SKM-1 (cell line): Measurements from ENCODE around the gene SLC2A4.

Experiments
- DNase-seq: peaks from one replicate; lab custom pipeline; 2025; ENCODE audit not compliant: unreplicated experiment; lab: John Stamatoyannopoulos, UW

The SLC2A4 gene

GRCh38 chr17:7263801-7264078, 17.8 kb upstream of the SLC2A4 start:
- no peak for DNase-seq

GRCh38 chr17:7266784-7267183, 14.7 kb upstream of the SLC2A4 start:
- no peak for DNase-seq

DNA sequence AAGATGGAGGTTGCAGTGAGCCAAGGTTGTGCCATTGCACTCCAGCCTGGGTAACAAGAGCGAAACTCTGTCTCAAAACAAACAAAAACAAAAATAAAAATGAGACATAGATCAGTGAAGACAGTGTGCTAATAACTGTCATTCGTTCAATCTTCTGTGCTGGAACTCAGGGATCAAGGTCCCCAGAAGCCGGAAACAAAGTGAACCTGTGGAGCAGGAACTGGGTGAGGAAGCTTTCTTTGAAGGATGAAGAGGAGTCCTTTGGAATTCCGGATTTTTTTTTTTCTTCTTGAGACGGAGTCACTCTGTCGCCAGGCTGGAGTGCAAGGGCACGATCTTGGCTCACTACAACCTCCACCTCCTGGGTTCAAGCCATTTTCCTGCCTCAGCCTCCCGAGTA, 2.1 kb upstream of the SLC2A4 start:
- no peak for DNase-seq

DNA sequence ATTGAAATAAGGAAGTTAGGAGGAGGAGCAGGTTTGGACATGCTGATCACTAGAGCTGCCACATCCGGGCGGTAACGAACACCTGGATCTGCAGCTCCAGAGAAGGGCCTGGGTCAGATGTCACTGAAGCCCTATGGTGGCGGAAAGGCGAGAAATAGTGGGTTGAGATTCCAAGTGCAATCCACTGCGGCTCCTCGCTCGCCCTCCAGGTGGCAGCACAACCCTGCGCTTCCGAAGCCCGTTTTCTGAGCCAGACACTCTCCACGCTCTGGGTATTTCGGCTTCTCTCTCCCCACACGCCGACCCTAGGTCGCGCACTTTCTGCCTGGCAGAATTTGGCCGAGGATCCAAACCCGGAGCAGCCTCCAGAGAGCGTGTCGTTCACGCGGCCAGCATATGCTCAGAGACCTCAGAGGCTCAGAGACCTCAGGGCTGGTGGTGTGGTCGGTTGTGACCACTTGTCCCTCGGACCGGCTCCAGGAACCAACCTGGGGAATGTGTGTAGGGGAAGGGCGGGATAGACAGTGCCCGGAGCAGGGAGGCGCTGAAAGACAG, 922 bp upstream of the SLC2A4 start:
- peak; percentile 54 for DNase-seq

DNA sequence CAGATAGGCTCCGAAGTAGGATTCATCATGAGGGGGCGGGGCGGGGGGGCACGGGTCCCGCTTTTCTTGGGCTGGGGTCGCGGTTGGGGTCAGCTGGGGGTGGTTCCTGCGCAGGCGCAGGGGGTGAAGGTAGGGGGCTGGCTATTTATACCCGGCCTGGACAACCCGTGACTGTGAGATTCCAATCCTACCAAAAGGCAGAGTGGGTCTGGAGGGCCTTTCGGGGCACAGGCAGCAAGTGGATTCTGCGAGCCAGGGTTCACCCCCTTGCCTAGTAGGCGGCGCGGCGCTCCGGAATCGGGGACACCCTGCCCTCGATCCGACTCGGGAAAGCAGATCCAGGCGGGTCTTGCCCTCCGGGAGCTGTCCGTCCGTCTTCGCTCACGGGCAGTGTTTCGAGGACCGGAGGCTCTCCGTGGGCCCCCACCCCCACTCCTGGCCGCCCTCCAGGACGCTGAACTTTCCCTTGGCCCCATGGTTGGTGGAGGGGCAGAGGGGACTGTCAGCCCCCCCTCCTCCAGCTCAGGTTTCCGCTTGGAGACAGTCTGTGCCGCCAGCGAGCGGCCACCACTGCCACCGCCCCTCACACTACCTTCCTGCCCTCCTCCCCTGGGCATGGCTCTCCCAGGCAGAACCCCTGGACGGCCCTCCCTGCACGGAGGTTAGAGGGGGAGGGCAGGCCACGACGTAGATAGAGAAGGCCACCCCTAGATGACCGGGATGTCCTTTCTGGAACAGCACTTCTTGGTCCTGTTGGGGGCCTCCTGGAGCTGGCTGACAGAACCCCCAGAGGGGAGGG, 634 bp downstream of the SLC2A4 start:
- no peak for DNase-seq

- no peak for DNase-seq
Observed at GRCh38 chr17:7282752-7283321, 1.3 kb downstream of the SLC2A4 start.

DNA sequence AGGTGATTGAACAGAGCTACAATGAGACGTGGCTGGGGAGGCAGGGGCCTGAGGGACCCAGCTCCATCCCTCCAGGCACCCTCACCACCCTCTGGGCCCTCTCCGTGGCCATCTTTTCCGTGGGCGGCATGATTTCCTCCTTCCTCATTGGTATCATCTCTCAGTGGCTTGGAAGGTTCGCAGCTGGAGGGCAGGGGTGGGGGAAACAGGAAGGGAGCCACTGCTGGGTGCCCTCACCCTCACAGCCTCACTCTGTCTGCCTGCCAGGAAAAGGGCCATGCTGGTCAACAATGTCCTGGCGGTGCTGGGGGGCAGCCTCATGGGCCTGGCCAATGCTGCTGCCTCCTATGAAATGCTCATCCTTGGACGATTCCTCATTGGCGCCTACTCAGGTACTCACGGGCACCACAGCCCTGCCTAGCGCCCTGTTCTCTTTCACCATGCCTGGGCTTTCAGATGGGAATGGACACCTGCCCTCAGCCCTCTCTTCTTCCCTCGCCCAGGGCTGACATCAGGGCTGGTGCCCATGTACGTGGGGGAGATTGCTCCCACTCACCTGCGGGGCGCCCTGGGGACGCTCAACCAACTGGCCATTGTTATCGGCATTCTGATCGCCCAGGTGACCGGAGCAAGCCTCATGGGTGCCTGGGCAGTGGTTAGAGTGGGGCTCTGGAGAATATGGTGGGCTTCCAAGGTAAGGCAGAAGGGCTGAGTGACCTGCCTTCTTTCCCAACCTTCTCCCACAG, 2.1 kb downstream of the SLC2A4 start:
- no peak for DNase-seq

DNA sequence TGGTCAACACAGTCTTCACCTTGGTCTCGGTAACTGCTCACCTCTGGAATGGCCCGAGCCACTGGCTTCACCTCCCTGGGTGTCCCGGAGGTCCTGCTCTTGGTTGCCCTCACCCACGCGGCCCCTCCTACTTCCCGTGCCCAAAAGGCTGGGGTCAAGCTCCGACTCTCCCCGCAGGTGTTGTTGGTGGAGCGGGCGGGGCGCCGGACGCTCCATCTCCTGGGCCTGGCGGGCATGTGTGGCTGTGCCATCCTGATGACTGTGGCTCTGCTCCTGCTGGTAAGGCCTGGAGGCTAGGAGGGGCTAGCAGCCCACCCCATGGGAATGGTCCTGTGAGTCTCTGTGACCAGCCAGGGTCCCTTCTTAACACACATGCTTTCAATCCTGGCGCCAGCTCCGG, 3.4 kb downstream of the SLC2A4 start:
- no peak for DNase-seq

- DNase-seq: no peak
Observed at GRCh38 chr17:7285679-7286078, 4.2 kb downstream of the SLC2A4 start.

DNA sequence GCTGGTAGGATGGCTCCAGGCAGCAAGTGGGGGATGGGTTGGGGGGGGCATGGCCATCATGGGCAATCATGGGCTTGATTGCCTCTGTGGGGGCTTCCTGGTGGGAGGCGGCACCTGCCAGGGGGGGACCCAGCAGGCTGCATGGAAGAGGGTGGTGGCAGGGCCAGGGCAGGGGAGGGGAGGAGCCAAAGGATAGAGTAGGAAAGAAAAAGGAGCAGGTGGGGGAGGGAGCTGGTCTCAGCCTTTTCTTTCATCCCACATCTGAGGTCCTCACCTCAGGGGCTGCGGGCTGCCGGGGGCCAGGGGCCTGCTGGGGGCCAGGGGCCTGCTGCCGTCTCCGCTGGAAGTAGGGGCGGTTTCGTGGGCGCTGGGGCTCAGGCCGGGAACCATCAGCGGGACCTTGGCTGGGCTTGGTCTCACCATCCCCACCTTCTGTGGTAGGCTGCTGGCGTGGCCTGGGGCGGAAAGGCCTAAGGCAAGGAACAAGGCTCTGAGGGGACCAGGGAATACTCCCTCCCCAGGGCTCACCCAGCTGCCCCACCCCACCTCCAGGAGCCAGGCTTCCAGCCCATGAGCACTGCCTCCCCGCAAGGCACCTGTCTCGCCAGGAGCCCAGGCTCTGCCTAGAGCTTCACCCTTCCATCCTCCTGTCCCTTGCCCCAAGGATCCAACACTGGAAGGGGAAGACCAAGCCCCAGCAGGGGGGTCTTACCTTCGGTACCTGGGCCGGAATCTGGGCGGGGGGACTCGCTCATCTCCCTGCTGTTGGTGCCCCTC, 7.9 kb downstream of the SLC2A4 start:
- no peak for DNase-seq

DNA sequence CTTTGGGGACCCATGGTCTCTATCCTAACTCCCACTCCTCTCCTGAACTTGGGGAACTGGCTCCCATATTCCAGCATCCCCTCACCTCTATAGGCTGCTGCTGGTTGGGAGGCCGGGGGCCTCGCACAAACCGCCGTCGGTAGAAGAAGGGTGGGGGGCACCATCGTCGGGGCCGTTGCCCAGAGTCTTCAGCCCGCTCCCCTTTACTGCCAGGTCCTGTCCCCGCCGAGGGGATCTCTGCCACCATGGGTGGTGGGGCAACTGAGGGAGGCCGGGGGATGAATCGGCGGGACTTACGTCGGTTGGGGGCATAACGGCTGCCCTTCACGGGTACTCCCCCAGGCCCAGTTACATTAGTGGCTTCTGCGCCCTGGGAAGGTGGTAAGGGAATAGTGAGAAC, 8.6 kb downstream of the SLC2A4 start:
- no peak for DNase-seq

DNA sequence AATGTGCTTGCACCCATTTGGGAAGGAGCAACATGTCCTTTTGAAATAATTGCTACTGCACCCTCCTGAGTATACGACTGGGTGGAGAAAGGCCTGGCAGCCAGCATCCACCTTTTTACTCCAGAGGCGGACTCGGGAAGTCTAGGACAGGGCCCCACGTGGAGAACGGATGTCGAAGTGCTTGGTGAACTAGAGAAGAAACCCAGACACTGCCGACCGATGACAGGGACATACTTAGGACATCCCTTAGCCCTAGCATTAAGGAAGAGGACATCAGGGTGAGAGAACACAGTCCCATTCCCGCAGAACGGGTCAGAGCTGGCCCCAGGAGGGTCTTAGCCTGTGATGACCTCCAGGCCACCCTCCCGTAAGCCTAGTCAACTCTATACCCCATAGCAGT, 9.2 kb downstream of the SLC2A4 start:
- no peak for DNase-seq

DNA sequence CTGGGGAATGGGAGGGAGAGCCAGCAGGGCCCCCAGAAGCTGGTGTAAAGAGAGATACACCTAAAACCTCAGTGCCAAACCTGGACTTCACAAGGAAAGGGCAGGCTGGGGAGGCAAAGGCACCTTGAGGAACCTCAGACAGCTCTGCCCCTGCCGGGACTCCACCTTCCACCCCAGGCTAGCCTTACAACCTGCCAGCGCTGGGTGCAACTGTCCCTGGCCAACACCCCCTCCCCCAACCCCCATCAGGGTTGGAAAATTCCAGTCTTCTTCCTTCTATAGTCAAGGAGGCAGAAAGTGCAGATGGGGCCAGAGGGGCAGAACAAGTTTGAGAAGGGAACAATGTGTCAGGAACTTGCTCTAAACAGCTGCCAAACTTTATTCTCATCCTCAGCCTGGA, 10.7 kb downstream of the SLC2A4 start:
- no peak for DNase-seq

GRCh38 chr17:7292729-7293128, 11.2 kb downstream of the SLC2A4 start:
- no peak for DNase-seq

DNA sequence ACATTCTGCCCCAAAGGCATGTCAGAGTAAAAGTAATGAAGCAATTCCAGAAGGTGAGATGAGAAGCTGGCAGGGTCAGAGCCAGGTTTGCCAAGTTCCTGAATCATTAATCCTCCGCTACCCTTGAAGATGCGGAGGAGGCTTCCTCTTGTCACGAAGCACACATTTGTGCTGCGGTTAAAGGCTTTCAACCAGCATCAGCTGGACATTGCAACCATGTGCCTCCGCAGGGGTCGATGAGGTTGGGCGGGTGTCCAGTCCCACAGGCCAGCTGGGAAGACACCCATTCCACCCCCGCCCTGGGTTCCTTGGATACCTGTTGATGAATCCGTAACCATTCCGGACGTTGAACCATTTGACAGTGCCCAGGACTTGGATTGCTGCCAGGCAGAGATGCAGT, 11.6 kb downstream of the SLC2A4 start:
- no peak for DNase-seq

GRCh38 chr17:7293816-7294613, 12.5 kb downstream of the SLC2A4 start:
- no peak for DNase-seq

DNA sequence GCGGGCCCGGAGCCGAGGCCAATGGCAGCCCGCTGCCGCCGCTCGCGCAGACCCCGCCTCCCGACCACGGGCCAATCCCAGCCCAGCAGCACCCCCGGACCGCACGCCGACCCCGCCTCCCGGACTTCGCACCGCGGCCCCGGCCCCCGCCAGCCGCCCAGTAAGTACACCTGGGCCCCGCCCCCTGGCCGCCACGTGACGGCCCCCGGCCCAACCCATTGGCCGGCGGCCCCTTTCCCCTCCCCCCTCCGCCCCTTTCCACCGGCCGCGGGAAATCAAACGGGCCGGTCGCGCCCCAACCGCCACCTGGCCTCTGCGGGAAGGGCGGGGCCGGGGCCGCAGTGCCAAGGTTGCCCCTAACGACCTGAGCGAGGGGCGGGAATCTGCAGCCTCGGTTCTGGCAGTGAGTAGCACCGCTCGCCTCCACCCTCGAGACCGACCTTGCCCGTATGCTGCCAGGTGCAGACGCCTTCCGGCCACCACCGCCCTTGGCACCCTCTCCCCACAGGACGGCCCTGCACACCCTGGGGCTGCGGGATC, 13.2 kb downstream of the SLC2A4 start, which contains the start of gene YBX2:
YBX2 (minus strand) TSS at position 26 of the 540 bp plus-strand sequence. CDS start 139 bp downstream, outside the sequence.
- DNase-seq: peak; percentile 40

DNA sequence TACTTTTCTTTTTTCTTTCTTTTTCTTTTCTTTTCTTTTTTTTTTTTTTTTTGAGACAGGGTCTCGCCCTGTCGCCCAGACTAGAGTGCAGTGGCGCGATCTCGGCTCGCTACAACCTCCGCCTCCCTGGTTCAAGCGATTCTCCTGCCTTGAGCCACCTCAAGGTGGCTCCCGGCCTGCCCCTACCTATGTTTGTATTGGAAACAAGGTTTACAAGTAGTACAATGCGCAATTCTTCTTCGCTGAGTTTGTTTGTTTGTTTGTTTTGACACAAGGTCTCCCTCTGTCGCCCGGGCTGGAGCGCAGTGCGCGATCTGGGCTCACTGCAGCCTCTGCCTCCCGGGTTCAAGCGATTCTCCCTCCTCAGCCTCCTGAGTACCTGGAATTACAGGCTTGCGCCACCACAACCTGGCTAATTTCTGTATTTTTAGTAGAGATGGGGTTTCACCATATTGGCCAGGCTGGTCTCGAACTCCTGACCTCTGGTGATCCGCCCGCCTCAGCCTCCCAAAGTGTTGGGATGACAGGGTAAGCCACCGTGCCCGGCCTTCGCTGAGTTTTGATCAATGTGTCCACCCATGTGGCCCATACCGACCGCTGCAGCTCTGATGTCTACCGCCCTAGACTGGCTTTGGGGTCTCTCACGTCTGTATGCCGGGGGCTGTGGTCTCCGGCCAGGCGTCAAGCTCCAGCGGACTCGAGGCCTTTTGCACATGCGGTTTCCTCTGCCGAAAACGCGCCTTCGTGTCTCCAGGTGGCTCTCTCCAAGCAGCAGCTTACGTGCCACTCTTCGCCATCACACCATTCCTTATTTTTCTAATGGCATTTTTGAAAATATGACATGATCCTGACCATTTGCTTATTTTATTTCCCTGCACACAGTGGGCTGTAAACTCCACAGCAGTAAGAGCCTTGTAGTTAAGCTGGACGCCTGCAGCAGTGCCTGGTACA, 14.0 kb downstream of the SLC2A4 start:
- no peak for DNase-seq
